GM15510 (cell line): ENCODE data around the gene BCR.

Experiments
- POLR2A ChIP-seq: IDR thresholded peaks from 3 replicates; pipeline ENCODE4 v1.6.1; 2011; ENCODE audit warnings: borderline replicate concordance; ENCODE audit not compliant: insufficient read length; ENCODE audit errors: extremely low read depth

The BCR gene

GRCh38 chr22:23179381-23180299, 669 bp upstream of the BCR start:
- no peak for TF ChIP-seq POLR2A

GRCh38 chr22:23180893-23181720, 798 bp downstream of the BCR start:
- TF ChIP-seq POLR2A: no peak

- no peak for TF ChIP-seq POLR2A
These were observed 1.5 kb downstream of the BCR start for GRCh38 chr22:23181721-23182308.

- no peak for TF ChIP-seq POLR2A
These were observed 2.2 kb downstream of the BCR start for GRCh38 chr22:23182309-23183060.

- no peak for TF ChIP-seq POLR2A
These were observed 2.9 kb downstream of the BCR start for GRCh38 chr22:23183061-23183698.

GRCh38 chr22:23184100-23184763, 3.9 kb downstream of the BCR start:
- TF ChIP-seq POLR2A: no peak

GRCh38 chr22:23184764-23185113, 4.4 kb downstream of the BCR start:
- TF ChIP-seq POLR2A: no peak

- TF ChIP-seq POLR2A: no peak
These were observed 6.9 kb downstream of the BCR start for GRCh38 chr22:23187211-23187610.

- TF ChIP-seq POLR2A: no peak
These were observed 7.8 kb downstream of the BCR start for GRCh38 chr22:23187871-23188700.

GRCh38 chr22:23190526-23190925, 10.2 kb downstream of the BCR start:
- TF ChIP-seq POLR2A: no peak

- TF ChIP-seq POLR2A: no peak
These were observed 11.8 kb downstream of the BCR start for GRCh38 chr22:23192133-23192532.

GRCh38 chr22:23192558-23192957, 12.2 kb downstream of the BCR start:
- TF ChIP-seq POLR2A: no peak
